OCI-LY1 (cell line): ENCODE data around the gene RAPGEF3.

Experiments used
- CTCF ChIP-seq: fragments of 200-600 bp; sonication (generic), shearing (Covaris generic); IDR thresholded peaks from 2 replicates; pipeline ENCODE4 v1.5.1; 2017; ENCODE audit warnings: mild to moderate bottlenecking, antibody characterized with exemption, low read length, moderate library complexity, mixed read lengths
- EZH2 ChIP-seq: fragments of 200-600 bp; sonication (generic), shearing (Covaris generic); IDR thresholded peaks from 2 replicates; pipeline ENCODE4 v1.8.0; 2017; ENCODE audit warnings: borderline replicate concordance, mixed run types, mild to moderate bottlenecking, antibody characterized with exemption, low read length, moderate library complexity, mixed read lengths

GRCh38 chr12:47783821-47784819 is 25.4 kb upstream of the RAPGEF3 start:
- no peak for TF ChIP-seq CTCF
- no peak for TF ChIP-seq EZH2
